Esophagus squamous epithelium (tissue), 5 donors: ENCODE data around the gene ALOX5. TPM values are rescaled to one million over a fixed set of nuclear protein-coding genes. Genes with fewer than 3 reads are reported as not detected.

ENCODE experiments used
- DNase-seq: peaks from one replicate; lab custom pipeline; 2025; lab: John Stamatoyannopoulos, UW
- H3K27ac ChIP-seq, 4 donors: fragments of 200-600 bp; sonication (generic); one replicate each; pipeline ENCODE4 v1.5.1; 2016 to 2019; ENCODE audit warnings: mild to moderate bottlenecking in 1 of 4
- H3K27me3 ChIP-seq, 4 donors: fragments of 200-600 bp; sonication (generic); 1 replicate in 3 of 4; 2 replicates in 1 of 4; pipeline versions ENCODE4 v1.5.1 to v1.6.0; 2017 to 2021; ENCODE audit warnings: antibody characterized with exemption in 1 of 4
- H3K36me3 ChIP-seq, 3 donors: fragments of 200-600 bp; sonication (generic); one replicate each; pipeline ENCODE4 v1.5.1; 2016 to 2019
- H3K4me1 ChIP-seq, 3 donors: fragments of 200-600 bp; sonication (generic); one replicate each; pipeline ENCODE4 v1.5.1; 2017 to 2019
- H3K4me3 ChIP-seq, 4 donors: fragments of 200-600 bp; sonication (generic); 1 replicate in 3 of 4; 2 replicates in 1 of 4; pipeline ENCODE4 v1.5.1; 2016 to 2019; ENCODE audit warnings: mild to moderate bottlenecking in 2 of 4, moderate library complexity in 1 of 4
- H3K9me3 ChIP-seq, 3 donors: fragments of 200-600 bp; sonication (generic); one replicate each; pipeline ENCODE4 v1.5.1; 2016 to 2019
- POLR2A ChIP-seq, 4 donors: fragments of 450-650 bp; IDR thresholded peaks; one replicate each; pipeline ENCODE4 v1.6.1; 2017; ENCODE audit warnings: antibody characterized with exemption in 4 of 4, mild to moderate bottlenecking in 4 of 4, moderate library complexity in 3 of 4
- WGBS, 2 donors: methylation state at CpG; one replicate each; pipeline ENCODE4 v1.1.5; 2018; 5-methylcytosine and 5-hydroxymethylcytosine counted together
- intact Hi-C: fragments of 100-400 bp; cut with DNase I; formaldehyde crosslinking; loops from one replicate; pipeline ENCODE4 v1.15.0; 2022
- total RNA-seq, 4 donors: library from RNA; depleted of rRNA; stranded (reverse); fragments of >200 nt; gene quantifications; one replicate each; pipeline ENCODE4 v1.1.0, GENCODE V29; 2016
- TF ChIP-seq, protein P1 (sequence below), 6 experiments: fragments of 450-650 bp in 4 of 6; fragments of 200-600 bp in 2 of 6; sonication (generic) in 2 of 6; IDR thresholded peaks; one replicate each; pipeline ENCODE4 v1.5.1; 2016 to 2019; ENCODE audit warnings: antibody characterized with exemption in 6 of 6, mild to moderate bottlenecking in 4 of 6, moderate library complexity in 4 of 6
- donor health status: DM: yes; HTN: yes; CAD: no.

ALOX5 gene
- total RNA-seq, 4 donors from 2014 or later, result 10.6 to 40.4 (median 16.9) TPM

DNA sequence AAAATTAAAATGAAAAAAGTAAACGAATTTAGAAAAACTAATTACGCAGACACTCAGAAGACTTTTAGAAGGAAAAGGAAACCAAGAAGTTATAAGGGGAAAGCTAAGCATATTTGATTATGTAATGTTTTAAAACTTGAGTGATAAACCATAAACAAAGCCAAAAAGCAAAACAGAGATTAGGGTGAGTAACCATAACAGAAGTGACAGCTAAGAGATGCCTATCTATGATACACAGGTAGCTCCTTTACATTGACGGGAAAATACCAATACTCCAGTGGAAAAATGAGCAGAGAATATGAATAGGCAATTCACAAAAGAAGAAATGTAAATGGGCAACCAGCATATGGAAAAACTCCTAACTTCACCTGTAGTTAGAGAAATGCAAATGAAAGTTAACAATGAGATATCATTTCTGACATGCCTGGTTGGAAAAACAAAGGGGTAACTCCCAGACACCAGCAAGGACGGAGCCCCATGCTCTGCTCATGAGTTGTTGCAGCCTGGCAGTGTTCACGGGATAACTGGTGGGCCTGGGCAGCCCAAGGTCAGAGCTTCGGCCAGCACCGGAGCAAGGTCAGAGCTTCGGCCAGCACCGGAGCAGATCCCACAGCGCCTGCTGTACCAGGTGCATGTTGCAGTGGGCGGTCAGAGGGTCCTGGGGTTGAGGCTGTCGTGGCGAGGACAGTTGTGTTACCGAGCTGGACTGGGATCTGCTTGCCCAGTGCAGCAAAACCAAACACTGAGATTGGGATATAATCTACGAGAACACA, 58.9 kb downstream of the ALOX5 start:
- no peak for DNase-seq
- Histone ChIP-seq H3K27ac (no peak overlapping the region), H3K4me3 (no peak overlapping the region), H3K27me3 (peaks cover 0 to 23% (median 0%) of the 10 kb centered on the region in 4 donors), H3K4me1 (peaks cover 0 to 1% (median 0%) of the 10 kb centered on the region in 3 donors), H3K9me3 (no peaks in the 10 kb centered on the region), H3K36me3 (peaks cover 0 to 7% (median 0%) of the 10 kb centered on the region in 3 donors)
- WGBS, 2 donors, result 80 to 83% methylated on average over 12 to 13 of the region's 15 CpGs
- TF ChIP-seq, protein P1, sequence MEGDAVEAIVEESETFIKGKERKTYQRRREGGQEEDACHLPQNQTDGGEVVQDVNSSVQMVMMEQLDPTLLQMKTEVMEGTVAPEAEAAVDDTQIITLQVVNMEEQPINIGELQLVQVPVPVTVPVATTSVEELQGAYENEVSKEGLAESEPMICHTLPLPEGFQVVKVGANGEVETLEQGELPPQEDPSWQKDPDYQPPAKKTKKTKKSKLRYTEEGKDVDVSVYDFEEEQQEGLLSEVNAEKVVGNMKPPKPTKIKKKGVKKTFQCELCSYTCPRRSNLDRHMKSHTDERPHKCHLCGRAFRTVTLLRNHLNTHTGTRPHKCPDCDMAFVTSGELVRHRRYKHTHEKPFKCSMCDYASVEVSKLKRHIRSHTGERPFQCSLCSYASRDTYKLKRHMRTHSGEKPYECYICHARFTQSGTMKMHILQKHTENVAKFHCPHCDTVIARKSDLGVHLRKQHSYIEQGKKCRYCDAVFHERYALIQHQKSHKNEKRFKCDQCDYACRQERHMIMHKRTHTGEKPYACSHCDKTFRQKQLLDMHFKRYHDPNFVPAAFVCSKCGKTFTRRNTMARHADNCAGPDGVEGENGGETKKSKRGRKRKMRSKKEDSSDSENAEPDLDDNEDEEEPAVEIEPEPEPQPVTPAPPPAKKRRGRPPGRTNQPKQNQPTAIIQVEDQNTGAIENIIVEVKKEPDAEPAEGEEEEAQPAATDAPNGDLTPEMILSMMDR (IDR thresholded peaks at IDR 0.05), result no peak
- no peak for TF ChIP-seq POLR2A (IDR thresholded peaks at IDR 0.05)
- intact Hi-C loops, result no loop called here

DNA sequence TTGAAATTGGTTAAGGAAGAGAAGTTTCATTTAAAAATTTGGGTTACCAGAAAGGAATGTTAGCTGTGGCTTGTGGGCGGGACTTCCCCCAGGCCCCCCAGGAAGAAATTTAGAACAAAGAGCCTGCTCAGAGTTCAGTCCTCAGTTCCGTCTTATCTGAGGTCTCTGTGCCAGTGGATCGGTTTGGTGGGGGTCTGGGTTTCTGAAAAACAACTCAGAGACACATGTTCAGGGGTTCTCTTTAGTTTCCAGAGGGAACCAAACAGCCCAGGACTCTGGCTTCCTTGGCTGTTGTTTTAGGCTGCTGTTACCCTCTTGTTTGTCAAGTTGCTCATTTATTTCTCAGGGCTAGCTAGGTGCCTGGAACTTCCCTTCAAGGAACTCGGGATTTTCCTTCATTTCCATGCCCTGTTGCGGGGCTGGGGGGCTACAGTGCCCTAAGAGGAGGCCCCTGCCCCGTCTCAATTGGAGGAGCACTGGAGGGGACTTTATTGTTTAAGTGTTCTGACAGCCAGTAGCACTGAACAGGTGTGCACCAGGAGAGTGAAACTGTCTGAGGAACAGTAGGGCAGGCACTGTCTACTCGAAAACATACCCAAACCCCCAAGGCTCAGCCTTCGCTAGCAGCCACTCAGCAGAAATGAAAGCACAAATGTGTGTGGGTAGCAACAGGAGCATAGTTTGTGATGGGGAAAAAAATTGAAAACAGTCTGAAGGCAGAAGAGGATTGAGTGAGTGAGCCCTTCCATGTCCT, 59.9 kb downstream of the ALOX5 start:
- intact Hi-C loops, result no loop called here
- DNase-seq, result no peak
- Histone ChIP-seq H3K27me3 (peaks cover 0 to 13% (median 0%) of the 10 kb centered on the region in 4 donors), H3K36me3 (peaks cover 0 to under 1% (median 0%) of the 10 kb centered on the region in 3 donors), H3K27ac (no peak overlapping the region), H3K4me1 (no peaks in the 10 kb centered on the region), H3K9me3 (no peaks in the 10 kb centered on the region), H3K4me3 (no peak overlapping the region)
- 65 to 67% methylated on average over 7 to 8 of the region's 8 CpGs for WGBS, 2 donors
- TF ChIP-seq, protein P1 (IDR thresholded peaks at IDR 0.05), result no peak

DNA sequence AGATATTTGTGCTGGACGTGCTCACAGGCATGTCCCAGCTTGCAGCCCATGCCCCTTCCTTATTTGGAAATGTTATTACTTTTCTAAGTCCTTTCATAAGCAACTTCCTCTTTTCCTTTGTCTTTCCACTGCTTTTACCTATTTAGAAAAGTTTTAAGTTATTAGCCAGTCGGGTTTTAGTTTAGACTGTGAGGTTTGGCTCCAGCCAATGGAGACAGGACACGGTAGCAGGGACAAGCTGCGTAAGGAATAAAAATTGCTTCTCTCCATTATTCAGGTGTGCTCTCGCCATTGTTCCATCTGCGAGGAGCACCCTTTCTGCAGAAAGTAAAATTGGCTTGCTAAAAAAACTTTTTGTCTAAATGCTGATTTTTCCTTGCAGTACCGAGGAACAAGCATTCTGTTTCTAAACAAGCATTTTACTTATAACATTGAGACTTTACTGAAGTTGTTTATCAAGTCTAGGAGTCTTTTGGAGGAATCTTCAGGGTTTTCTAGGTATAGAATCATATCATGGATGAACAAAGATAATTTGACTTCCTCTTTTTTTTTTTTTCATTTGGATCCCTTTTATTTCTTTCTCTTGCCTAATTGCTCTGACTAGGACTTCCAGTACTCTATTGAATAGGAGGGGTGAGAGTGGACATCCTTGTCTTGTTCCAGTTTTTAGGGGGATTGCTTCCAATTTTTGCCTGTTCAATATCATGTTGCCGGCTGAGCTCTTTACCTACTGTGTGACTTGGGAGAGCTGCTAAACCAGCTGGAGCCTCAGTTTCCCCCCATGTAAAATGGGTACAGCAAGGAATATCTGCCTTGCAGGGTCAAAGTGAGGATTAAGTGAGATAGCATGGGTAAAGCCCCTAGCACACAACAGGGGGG, 63.8 kb downstream of the ALOX5 start:
- TF ChIP-seq, protein P1 (IDR thresholded peaks at IDR 0.05), result no peak
- no peak for TF ChIP-seq POLR2A (IDR thresholded peaks at IDR 0.05)
- Histone ChIP-seq H3K9me3 (no peaks in the 10 kb centered on the region), H3K27me3 (peaks cover 0 to 12% (median 0%) of the 10 kb centered on the region in 4 donors), H3K4me1 (no peaks in the 10 kb centered on the region), H3K36me3 (no peaks in the 10 kb centered on the region), H3K4me3 (no peak overlapping the region), H3K27ac (no peak overlapping the region)
- no peak for DNase-seq
- intact Hi-C loops, result no loop called here
- 68 to 69% methylated on average over 7 to 8 of the region's 8 CpGs for WGBS, 2 donors

DNA sequence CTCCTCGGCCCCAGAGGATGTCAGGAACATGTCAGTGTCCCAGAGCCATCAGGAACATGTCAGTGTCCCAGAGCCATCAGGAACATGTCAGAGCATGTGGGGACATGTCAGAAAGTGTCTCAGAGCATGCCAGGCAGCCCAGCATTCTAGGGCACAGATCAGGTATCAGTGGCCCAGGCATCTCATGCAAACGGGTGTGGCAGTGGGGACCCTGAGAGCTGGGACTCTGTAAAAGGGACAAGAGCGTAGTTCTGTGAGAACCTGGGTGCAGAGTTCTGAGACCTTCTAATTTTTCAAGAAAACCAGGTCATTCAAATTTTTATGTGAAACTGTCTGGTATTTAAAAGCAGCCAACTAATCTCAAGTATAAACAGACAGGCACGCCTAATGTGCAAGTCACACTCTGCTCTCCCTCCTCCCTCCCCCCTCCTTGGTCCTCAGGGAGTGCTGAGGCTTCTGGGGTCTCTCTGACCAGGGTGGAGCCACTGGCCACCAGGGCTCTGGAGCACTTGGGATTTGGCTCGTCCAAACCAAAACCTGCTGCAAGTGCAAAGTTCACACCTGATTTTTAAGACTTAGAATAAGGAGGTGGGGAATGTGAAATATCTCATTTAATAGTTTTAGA, 64.6 kb downstream of the ALOX5 start:
- 35 to 39% methylated on average over 3 to 5 of the region's 5 CpGs for WGBS, 2 donors

More for the DNA sequence above, 64.6 kb downstream of the ALOX5 start:
- intact Hi-C loops, result no loop called here
- no peak overlapping the region for H3K4me3 ChIP-seq
- H3K4me1 ChIP-seq, result no peaks in the 10 kb centered on the region
- H3K27ac ChIP-seq, result no peak overlapping the region
- TF ChIP-seq POLR2A (IDR thresholded peaks at IDR 0.05), result no peak
- TF ChIP-seq, protein P1 (IDR thresholded peaks at IDR 0.05), result no peak
- H3K9me3 ChIP-seq, result no peaks in the 10 kb centered on the region
- no peaks in the 10 kb centered on the region for H3K36me3 ChIP-seq
- H3K27me3 ChIP-seq, result peaks cover 0 to 12% (median 0%) of the 10 kb centered on the region in 4 donors
- DNase-seq, result no peak
